ENCODE measurements around the gene PLEKHA4.
"Not testable (repeated sequence)": the region's sequence is repeated elsewhere in the genome, so short reads cannot be mapped to it uniquely, and the experiment has no call there.

GRCh38 chr19:48909424-48910077, 41.1 kb upstream of the PLEKHA4 start:
- TF ChIP-seq CTCF, POLR2A (IDR thresholded peaks at IDR 0.05): not testable (repeated sequence)
